ENCODE measurements around the gene L3MBTL3.

The L3MBTL3 gene

DNA sequence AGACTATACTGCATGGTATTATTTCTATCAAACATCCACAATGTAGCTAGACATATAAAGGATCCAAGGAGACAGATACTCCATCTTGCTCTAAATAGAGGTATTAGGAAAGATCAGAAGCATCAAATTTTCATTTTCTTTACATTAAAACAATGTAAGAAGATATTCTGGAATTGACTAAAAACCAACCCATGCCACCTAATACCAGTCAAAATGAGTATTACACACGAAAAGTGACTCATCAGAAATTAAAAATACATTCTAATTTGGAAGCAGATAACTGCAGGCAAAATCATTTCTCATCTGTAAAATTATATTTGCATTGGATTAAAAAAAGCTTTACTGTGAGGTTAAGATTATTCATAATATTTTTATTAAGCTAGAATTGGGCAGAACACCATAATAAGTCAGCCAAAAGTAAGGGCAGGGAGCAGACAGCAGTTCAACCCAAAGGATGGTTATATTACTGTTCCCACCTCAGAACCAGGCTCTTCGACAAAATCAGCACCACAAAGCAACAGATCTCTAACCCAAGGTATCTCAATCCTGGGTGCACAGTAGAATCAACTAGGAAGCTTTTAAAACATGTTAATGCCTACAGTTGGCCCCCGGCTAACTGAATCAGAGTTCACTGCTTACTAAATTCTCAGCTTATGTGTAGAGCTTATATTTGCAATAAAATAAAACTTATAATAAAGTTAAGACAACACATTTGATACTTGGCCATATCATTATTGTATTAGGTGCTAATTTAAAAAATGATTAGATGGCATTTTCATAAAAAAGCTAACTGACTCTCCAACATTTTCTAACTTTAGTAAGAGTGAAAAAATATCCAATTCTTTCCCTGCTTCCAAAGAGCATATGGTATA, 169.2 kb downstream of the L3MBTL3 start:
- TF ChIP-seq, protein P1, sequence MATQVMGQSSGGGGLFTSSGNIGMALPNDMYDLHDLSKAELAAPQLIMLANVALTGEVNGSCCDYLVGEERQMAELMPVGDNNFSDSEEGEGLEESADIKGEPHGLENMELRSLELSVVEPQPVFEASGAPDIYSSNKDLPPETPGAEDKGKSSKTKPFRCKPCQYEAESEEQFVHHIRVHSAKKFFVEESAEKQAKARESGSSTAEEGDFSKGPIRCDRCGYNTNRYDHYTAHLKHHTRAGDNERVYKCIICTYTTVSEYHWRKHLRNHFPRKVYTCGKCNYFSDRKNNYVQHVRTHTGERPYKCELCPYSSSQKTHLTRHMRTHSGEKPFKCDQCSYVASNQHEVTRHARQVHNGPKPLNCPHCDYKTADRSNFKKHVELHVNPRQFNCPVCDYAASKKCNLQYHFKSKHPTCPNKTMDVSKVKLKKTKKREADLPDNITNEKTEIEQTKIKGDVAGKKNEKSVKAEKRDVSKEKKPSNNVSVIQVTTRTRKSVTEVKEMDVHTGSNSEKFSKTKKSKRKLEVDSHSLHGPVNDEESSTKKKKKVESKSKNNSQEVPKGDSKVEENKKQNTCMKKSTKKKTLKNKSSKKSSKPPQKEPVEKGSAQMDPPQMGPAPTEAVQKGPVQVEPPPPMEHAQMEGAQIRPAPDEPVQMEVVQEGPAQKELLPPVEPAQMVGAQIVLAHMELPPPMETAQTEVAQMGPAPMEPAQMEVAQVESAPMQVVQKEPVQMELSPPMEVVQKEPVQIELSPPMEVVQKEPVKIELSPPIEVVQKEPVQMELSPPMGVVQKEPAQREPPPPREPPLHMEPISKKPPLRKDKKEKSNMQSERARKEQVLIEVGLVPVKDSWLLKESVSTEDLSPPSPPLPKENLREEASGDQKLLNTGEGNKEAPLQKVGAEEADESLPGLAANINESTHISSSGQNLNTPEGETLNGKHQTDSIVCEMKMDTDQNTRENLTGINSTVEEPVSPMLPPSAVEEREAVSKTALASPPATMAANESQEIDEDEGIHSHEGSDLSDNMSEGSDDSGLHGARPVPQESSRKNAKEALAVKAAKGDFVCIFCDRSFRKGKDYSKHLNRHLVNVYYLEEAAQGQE (IDR thresholded peaks at IDR 0.05; ENCODE audit: insufficient read depth in 1 of 2, low read depth in 2 of 2, low read length in 2 of 2): no peak
- no peak for TF ChIP-seq SIN3A (IDR thresholded peaks at IDR 0.05; ENCODE audit: borderline replicate concordance, insufficient read depth, low read length)
- no peak for TF ChIP-seq POLR2AphosphoS5 (IDR thresholded peaks at IDR 0.05; ENCODE audit: low read depth, low read length)
- TF ChIP-seq FOXP2 (optimal IDR thresholded peaks at IDR 0.05; ENCODE audit: borderline replicate concordance, extremely low read depth, extremely low read length, insufficient read depth): no peak
- no peak for TF ChIP-seq TAF1 (IDR thresholded peaks at IDR 0.05; ENCODE audit: borderline replicate concordance, insufficient read depth, low read length)

DNA sequence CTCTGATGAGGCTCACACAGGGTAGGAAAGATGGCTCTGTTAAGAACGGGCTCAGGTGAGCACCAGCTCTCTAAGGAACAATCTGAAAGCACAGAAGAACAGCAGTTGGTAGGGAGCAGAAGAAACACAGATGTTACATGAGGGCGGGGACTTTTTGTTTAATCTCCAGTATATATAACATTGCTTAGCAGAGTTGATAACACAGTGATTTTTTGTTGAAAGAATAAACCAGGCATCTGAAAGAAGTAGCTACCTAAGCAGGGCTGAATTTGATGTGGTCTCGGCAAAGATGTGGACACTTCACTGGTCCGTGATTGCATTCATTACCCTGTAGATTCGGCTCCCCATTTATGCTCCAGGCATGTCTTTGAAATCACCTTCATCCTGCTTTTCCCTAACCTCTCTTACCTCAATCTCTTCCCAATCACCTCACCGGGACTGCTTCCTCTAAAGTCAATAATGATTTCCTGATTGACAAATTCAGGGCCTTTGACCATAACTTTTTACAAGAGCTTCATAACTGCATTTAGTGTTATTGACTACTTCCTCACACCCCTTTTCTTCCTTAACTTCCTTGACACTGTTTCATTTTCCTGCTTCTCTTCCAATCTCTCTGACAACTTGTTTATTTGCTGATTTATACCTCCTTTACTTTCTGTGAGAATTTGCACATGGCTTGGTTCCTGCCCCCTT, 170.0 kb downstream of the L3MBTL3 start:
- TF ChIP-seq, protein P1 (IDR thresholded peaks at IDR 0.05; ENCODE audit: insufficient read depth in 1 of 2, low read depth in 2 of 2, low read length in 2 of 2): no peak
- no peak for TF ChIP-seq SIN3A (IDR thresholded peaks at IDR 0.05; ENCODE audit: borderline replicate concordance, insufficient read depth, low read length)
- no peak for TF ChIP-seq POLR2AphosphoS5 (IDR thresholded peaks at IDR 0.05; ENCODE audit: low read depth, low read length)
- no peak for TF ChIP-seq TAF1 (IDR thresholded peaks at IDR 0.05; ENCODE audit: borderline replicate concordance, insufficient read depth, low read length)
- no peak for TF ChIP-seq FOXP2 (optimal IDR thresholded peaks at IDR 0.05; ENCODE audit: borderline replicate concordance, extremely low read depth, extremely low read length, insufficient read depth)

DNA sequence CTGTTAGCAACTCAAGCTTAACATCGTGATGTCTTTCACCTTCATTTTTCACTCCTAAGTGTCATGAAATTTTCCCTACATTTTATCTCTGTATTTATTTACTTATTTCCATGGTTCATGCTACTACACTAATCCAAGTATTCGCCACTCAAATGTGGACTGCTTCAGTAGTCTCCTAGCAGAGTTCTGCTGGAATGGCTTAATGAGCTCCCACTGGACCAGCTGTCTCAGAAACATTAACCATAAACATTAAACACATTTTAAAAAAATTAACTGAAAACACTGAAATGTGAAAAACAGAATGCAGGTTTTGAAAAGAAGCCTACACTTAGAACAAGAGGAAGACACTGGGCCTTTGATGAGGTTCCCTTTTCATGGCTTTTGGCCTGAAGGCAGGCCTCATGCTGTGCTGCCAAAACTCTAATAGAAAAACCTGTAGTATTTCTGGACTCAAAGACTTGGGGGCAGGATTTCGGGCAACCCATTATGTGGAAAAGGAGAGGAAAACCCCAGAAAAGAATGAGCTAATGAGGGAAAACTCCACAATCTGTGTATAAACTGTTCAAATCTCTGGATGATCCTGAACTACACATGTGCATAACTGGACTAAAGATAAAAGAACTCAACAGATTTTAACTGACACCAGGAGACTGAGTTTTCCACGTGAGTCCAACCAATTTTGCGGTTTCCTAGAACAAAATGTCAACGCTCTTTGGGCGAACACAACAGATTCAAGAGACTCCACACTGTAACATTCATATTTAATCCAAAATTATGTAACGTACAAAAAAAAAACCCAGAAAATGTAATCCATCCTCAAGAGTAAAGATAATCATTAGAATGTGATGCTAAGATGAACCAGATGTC, 171.4 kb downstream of the L3MBTL3 start:
- TF ChIP-seq TAF1 (IDR thresholded peaks at IDR 0.05; ENCODE audit: borderline replicate concordance, insufficient read depth, low read length): no peak
- TF ChIP-seq, protein P1 (IDR thresholded peaks at IDR 0.05; ENCODE audit: insufficient read depth in 1 of 2, low read depth in 2 of 2, low read length in 2 of 2): no peak
- no peak for TF ChIP-seq FOXP2 (optimal IDR thresholded peaks at IDR 0.05; ENCODE audit: borderline replicate concordance, extremely low read depth, extremely low read length, insufficient read depth)
- no peak for TF ChIP-seq SIN3A (IDR thresholded peaks at IDR 0.05; ENCODE audit: borderline replicate concordance, insufficient read depth, low read length)
- TF ChIP-seq POLR2AphosphoS5 (IDR thresholded peaks at IDR 0.05; ENCODE audit: low read depth, low read length): no peak
